HG02884 (cell line): Measurements from ENCODE around the gene GEMIN7.

Experiments used
- ATAC-seq: cut with Tn5 transposase; IDR thresholded peaks from one replicate; pipeline ENCODE4 v1.9.1; 2021; ENCODE audit warnings: mild to moderate bottlenecking, moderate library complexity; ENCODE audit not compliant: unreplicated experiment

GEMIN7 gene

GRCh38 chr19:45125360-45125759, 46.3 kb downstream of the GEMIN7 start:
- no peak for ATAC-seq

GRCh38 chr19:45125975-45126493, 47.0 kb downstream of the GEMIN7 start:
- ATAC-seq: no peak

GRCh38 chr19:45126654-45127053, 47.6 kb downstream of the GEMIN7 start:
- no peak for ATAC-seq

- ATAC-seq: no peak
These were observed 49.1 kb downstream of the GEMIN7 start for GRCh38 chr19:45128146-45128545.

- no peak for ATAC-seq
These were observed 49.7 kb downstream of the GEMIN7 start for GRCh38 chr19:45128806-45129205.

GRCh38 chr19:45130236-45130635, 51.2 kb downstream of the GEMIN7 start:
- ATAC-seq: no peak

GRCh38 chr19:45130888-45131615, 52.0 kb downstream of the GEMIN7 start:
- no peak for ATAC-seq

GRCh38 chr19:45133661-45134060, 54.6 kb downstream of the GEMIN7 start:
- ATAC-seq: no peak

GRCh38 chr19:45135176-45135885, 56.3 kb downstream of the GEMIN7 start:
- ATAC-seq: no peak

- no peak for ATAC-seq
These were observed 57.6 kb downstream of the GEMIN7 start for GRCh38 chr19:45136507-45137178.

GRCh38 chr19:45137179-45137761, 58.2 kb downstream of the GEMIN7 start:
- no peak for ATAC-seq

GRCh38 chr19:45138303-45138751, 59.3 kb downstream of the GEMIN7 start:
- ATAC-seq: no peak

GRCh38 chr19:45139286-45140143, 60.5 kb downstream of the GEMIN7 start:
- no peak for ATAC-seq

- no peak for ATAC-seq
These were observed 61.1 kb downstream of the GEMIN7 start for GRCh38 chr19:45140144-45140503.

GRCh38 chr19:45140533-45140932, 61.5 kb downstream of the GEMIN7 start:
- ATAC-seq: no peak
